GM18868 (cell line): Measurements from ENCODE around the gene PLXNA2.
A peak's percentile ranks its signal among the peaks of the same experiment; 100 is the strongest.

Experiments used
- ATAC-seq: cut with Tn5 transposase; IDR thresholded peaks from one replicate; pipeline ENCODE4 v1.9.1; 2021; ENCODE audit warnings: mild to moderate bottlenecking, moderate library complexity; ENCODE audit not compliant: unreplicated experiment

The PLXNA2 gene

GRCh38 chr1:208268541-208269337 is 24.6 kb upstream of the PLXNA2 start:
- no peak for ATAC-seq

- no peak for ATAC-seq
Measured at GRCh38 chr1:208265525-208265924, 21.3 kb upstream of the PLXNA2 start.

GRCh38 chr1:208265122-208265469 is 20.9 kb upstream of the PLXNA2 start:
- ATAC-seq: no peak

- no peak for ATAC-seq
Measured at GRCh38 chr1:208264469-208265121, 20.4 kb upstream of the PLXNA2 start.

GRCh38 chr1:208261874-208262273 is 17.7 kb upstream of the PLXNA2 start:
- no peak for ATAC-seq

GRCh38 chr1:208258277-208258676 is 14.1 kb upstream of the PLXNA2 start:
- no peak for ATAC-seq

GRCh38 chr1:208257351-208257750 is 13.2 kb upstream of the PLXNA2 start:
- ATAC-seq: no peak

- no peak for ATAC-seq
Measured at GRCh38 chr1:208256556-208256955, 12.4 kb upstream of the PLXNA2 start.

- ATAC-seq: no peak
Measured at GRCh38 chr1:208256091-208256490, 11.9 kb upstream of the PLXNA2 start.

- no peak for ATAC-seq
Measured at GRCh38 chr1:208254862-208255261, 10.7 kb upstream of the PLXNA2 start.

GRCh38 chr1:208254376-208254775 is 10.2 kb upstream of the PLXNA2 start:
- ATAC-seq: no peak

GRCh38 chr1:208252836-208253576 is 8.8 kb upstream of the PLXNA2 start:
- ATAC-seq: no peak

- ATAC-seq: no peak
Measured at GRCh38 chr1:208251911-208252835, 8.0 kb upstream of the PLXNA2 start.

- ATAC-seq: no peak
Measured at GRCh38 chr1:208251015-208251414, 6.8 kb upstream of the PLXNA2 start.

GRCh38 chr1:208250613-208251012 is 6.4 kb upstream of the PLXNA2 start:
- no peak for ATAC-seq

GRCh38 chr1:208248991-208249696 is 5.0 kb upstream of the PLXNA2 start:
- ATAC-seq: no peak

- ATAC-seq: no peak
Measured at GRCh38 chr1:208248307-208248801, 4.2 kb upstream of the PLXNA2 start.

- no peak for ATAC-seq
Measured at GRCh38 chr1:208247696-208248095, 3.5 kb upstream of the PLXNA2 start.

GRCh38 chr1:208245185-208245705 is 1.1 kb upstream of the PLXNA2 start:
- ATAC-seq: peak; percentile 61

GRCh38 chr1:208243527-208243966 is 637 bp downstream of the PLXNA2 start:
- ATAC-seq: no peak
